ENCODE measurements around the gene ROCK2.
"Not testable (repeated sequence)": the region's sequence is repeated elsewhere in the genome, so short reads cannot be mapped to it uniquely, and the experiment has no call there.

Gene ROCK2

DNA sequence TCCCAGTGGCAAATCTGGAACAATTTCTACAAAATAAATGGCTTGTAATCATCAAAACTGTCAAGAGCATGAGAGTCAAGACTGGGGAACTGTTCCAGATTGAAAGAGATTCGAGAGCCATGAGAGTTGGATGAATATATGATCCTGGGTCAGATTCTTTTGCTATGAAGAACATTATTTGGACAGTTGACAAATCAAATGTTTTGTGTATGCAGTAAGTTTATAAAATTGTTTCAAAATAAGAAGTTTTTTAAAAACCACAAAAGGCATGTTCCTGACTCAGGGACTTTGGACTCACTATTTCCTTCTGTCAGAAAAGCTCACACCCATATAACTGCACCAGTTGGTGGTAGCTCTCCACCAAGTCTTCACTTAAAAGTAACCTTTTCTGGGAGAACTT is 38.5 kb downstream of the ROCK2 start:
- no peak for DNase-seq

- no peak for DNase-seq
These were observed 39.1 kb downstream of the ROCK2 start for GRCh38 chr2:11305338-11305737.

GRCh38 chr2:11304476-11304875 is 40.0 kb downstream of the ROCK2 start:
- no peak for DNase-seq

DNA sequence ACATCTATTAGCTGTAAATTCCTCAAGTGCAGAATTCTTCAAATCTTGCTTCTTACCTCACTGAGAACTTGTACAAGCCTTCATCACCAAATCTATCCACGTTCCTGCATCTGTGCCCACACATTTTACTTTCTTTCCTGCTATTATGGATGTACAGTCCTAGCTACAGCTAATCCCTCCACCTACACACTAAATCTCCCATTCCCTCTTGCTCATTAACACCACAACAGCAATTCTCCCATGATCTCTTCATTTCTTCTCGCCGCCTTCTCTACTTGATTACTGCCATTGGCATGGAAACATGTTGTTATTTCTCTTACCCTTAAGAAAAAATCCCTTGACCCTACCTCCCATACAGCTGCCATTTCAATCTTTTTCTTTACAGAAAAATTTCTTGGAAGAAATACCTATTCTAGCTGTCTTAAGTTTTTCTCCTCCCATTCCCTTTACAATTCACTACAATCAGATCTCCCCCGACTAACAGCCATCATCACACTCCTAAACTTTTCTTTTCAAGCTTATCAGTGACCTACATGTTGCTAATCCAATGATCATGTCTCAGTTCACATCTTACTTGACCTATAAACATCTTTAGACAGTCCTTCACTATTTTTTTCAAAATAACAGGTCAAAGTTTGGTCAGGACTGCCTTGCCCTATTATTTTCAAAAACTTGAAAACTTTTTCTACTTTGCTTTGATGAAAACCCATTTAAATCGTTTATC is 41.0 kb downstream of the ROCK2 start:
- no peak for DNase-seq

DNA sequence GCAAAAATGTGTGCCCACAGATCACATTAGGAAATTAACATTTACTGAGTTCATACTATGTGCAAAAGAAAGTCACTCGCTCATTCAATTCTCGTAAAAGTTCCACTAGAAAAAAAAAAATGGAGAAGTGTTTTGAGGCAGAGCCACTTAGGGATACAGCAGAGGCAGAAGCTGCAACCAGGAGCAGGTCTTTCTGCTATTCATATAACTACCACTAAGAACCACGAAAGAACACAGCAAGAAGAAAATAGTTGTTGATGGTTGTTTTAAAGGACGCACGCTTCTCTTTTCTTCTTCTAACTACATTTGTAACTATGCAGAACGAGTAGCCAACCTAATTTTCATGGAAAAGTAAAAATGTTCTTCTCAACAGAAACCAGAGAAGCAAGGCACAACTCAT is 45.0 kb downstream of the ROCK2 start:
- no peak for DNase-seq

DNA sequence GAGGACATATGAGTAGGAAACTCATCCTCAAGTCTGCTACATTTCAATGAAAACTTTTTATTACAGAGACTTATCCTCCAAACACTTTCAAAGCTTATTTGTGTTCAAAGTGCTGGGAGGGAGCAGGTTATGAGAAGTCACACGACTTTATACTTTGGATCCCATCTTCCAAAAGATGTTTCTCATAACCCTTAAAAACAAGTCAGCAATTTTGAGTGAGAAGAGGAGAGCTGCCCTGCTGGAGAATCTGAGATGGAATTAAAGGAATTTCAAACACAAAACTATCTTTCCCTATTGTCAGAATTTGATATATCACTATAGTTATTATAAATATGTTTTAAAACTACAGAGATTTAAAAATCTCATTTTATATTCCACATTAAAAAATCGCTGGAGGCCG is 45.8 kb downstream of the ROCK2 start:
- DNase-seq = no peak

DNA sequence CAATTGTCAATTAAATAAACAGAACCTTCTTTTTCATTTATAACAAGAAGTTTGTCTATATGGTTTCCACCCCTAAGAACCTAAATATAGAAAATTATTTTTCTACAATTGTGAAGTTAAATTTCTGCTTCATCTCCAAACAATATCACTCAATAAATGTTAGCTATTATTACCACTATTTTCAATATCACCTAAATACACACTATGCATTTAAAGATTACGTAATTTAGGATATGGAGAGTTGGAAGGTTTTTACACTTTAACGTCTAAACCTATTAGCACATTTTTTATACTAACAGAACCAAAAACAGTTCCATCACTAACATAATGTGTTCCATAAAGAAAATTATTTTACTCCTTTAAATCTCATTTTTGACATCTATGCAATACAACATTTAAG is 48.0 kb downstream of the ROCK2 start:
- no peak for DNase-seq

DNA sequence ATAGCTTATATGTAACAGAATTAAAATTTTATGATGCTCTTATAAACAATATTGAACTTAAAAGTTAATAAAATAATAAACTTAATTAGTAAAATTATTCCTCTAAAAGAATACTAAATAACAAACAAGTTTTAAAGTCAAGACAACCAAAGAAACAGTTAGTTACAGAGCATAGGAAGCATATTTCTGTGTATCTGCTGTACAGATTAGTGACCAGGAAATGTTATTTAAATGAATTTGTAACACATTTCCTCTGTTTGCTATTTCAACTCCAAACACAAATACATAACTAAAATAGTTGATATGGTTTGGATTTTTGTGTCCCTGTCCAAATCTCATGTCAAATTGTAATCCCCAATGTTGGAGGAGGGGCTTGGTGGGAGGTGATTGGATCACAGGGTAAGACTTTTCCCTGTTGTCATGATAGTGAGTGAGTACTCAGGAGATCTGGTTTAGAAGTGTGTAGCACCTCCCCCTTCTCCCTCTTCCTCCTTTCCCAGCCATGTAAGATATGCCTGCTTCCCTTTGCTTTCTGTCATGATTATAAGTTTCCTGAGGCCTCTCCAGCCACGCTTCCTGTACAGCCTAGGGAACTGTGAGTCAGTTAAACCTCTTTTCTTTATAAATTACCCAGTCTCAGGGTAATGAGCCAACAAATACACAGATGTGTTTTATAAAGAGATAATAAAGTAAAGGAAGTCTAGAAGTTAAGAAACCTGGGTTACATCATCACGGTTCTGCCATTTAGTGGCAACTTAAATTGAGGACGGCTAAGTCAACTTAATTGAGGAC is 51.8 kb downstream of the ROCK2 start:
- no peak for DNase-seq

- DNase-seq = no peak
These were observed 53.7 kb downstream of the ROCK2 start for GRCh38 chr2:11290713-11291112.

DNA sequence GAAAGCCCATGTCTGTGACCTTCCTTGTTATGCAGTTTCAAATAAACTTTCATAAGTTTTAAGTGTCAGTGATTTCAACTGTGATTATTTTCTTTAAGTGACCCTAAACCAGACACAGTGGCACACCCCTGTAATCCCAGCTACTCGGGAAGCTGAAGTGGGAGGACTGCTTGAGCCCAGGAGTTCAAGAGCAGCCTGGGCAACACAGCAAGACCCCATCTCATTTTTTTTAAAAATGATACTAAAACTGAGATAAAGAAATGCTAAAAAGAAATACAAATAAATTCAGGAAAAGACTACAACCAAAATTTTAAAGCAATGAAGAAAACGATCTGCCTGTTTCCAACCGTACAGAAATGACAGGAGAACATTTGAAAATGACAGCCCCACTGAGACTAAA is 54.2 kb downstream of the ROCK2 start:
- DNase-seq = no peak

DNA sequence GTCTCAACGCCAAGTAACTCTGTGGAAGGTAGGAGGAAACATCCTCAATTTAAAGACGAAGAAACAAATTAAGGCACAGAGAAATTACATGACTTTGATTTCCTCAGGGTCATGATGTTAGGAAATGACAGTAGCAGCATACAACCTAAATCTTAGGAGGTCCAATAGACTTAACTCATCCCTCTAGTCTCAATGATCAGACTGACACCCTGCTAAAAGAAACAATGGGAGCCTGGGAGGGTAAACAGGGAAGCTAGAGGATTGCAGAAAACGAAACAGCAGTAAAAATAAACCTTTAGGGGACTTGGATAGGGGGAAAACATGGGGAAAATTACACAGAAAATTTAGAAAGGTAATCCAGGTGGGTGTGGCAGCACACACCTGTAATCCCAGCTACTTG is 56.0 kb downstream of the ROCK2 start:
- DNase-seq = no peak

- no peak for DNase-seq
These were observed 57.7 kb downstream of the ROCK2 start for GRCh38 chr2:11286749-11287148.

DNA sequence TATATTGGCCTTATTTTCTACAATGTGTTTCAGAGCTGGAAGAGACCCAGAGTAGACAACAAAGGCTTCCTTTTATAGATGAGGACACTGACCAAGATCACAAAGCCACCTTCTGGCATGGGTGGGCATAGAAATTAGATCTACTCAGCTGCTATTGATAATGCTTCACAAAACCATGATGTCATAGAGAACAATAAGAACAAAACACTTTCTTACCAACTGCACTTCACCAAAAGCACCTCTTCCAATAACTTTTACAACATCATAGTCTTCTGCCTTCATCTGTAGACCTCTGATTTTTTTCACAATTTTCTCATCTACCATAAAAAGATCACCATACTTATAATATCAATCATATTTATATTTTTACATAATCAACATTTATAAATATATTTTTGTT is 58.1 kb downstream of the ROCK2 start:
- DNase-seq = no peak

- DNase-seq = no peak
These were observed 58.9 kb downstream of the ROCK2 start for GRCh38 chr2:11285499-11285898.

- no peak for DNase-seq
These were observed 63.2 kb downstream of the ROCK2 start for GRCh38 chr2:11281186-11281585.

- no peak for DNase-seq
These were observed 63.7 kb downstream of the ROCK2 start for GRCh38 chr2:11280713-11281112.

- no peak for DNase-seq
These were observed 65.0 kb downstream of the ROCK2 start for GRCh38 chr2:11279398-11279797.

DNA sequence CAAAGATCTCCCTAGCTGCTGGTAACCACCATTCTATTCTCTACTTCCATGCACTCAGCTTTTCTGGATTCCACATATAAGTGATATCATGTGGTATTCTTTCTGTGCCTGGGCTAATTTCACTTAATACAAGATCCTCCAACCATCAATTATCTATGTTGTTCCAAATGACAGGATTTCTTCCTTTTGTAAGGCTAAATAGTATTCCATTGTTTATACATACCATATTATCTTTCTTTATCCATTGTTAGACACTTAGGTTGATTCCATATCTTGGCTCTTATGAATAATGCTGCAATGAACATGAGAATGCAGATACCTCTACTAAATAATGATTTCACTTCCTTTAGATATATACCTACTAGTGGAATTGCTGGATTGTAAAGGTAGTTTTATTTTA is 66.2 kb downstream of the ROCK2 start:
- no peak for DNase-seq

- no peak for DNase-seq
These were observed 68.5 kb downstream of the ROCK2 start for GRCh38 chr2:11275910-11276309.

- no peak for DNase-seq
These were observed 73.5 kb downstream of the ROCK2 start for GRCh38 chr2:11270891-11271290.

DNA sequence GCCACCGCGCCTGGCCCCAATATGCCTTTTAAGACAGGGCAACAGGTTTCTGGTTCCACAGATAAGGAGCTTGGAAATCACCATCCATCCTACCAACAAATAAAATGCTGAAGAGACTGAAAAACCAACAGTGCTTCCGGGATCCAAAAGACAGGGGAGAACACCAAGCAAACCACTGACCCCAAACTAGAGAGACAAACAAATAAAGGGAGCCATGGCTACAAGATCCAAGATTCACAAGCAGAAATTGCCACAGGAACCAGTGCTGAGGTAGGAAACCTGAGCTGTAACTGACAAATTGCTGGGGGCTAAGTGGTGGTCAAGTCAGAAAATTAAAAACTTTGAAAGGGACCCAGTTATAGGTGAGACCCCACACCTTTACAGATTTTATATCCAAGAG is 76.5 kb downstream of the ROCK2 start:
- DNase-seq = no peak

DNA sequence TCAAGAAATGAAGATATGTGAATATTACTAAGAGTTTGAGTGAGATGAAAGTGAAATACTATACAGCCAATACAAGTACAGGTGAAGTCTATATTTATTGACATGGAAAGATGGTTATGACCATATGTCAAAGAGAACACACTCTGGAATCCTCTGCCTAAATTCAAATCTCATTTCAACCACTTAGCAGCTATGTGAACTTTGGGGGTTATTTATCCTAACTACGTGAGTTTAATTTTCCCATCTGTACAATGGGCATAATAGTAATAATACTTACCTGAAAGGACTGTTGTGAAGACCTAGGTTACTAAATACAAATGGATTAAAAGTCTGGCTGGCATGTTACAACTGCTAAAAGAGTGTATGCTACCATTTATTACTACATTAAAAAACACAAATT is 79.6 kb downstream of the ROCK2 start:
- DNase-seq = no peak

GRCh38 chr2:11264007-11264406 is 80.4 kb downstream of the ROCK2 start:
- DNase-seq = no peak

GRCh38 chr2:11263177-11263576 is 81.3 kb downstream of the ROCK2 start:
- no peak for DNase-seq

DNA sequence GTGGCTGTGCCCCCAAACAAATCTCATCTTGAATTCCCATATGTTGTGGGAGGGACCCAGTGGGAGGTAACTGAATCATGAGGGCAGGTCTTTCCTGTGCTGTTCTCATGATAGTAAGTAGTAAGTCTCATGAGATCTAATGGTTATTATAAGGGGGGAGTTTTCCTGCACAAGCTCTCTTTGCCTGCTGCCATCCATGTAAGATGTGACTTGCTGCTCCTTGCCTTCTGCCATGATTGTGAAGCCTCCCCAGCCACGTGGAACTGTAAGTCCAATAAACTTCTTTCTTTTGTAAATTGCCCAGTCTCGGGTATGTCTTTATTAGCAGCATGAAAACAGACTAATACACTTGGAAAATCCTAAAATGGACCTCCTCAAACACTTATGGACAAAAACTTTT is 82.0 kb downstream of the ROCK2 start:
- DNase-seq = not testable (repeated sequence)

Data from NCI-H748 treated with DMSO at 0.1 percent for 48 hours (cell line).